Measurements from ENCODE around the gene TIMM10. TPM values are rescaled to one million over a fixed set of nuclear protein-coding genes. Genes with fewer than 3 reads are reported as not detected.
A peak's percentile ranks its signal among the peaks of the same experiment; 100 is the strongest.

Gene TIMM10
- total RNA-seq, 1 experiment from 2014 or later: 233 TPM

DNA sequence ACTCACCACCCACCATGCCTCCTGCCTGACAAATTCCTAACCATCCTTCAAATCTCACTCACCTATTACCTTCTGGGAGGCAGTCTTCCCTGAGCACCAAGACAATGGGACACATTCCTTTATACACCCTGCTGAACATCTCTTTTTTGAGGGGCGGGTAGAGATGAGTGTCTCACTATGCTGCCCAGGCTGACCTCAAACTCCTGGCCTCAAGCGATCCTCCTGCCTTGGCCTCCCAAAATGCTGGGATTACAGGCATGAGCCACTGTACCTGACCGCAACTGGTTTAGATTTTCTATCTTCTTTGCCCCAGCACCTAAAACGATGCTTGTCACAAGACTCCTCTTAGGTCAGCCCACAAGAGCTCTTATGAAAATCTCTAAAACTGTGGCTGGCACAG is 7.1 kb downstream of the TIMM10 start:
- no peaks in the 10 kb centered on the region for H3K27me3 ChIP-seq (ENCODE audit: low read length)
- H3K4me2 ChIP-seq (ENCODE audit: low read length): no peak overlapping the region
- H3K27ac ChIP-seq (ENCODE audit: low read length): no peak overlapping the region
- BruUV-seq (replicated peaks): no TSS peak
- H3K4me3 ChIP-seq (ENCODE audit: low read length): no peak overlapping the region
- no peaks in the 10 kb centered on the region for H3K9me2 ChIP-seq (replicated peaks; ENCODE audit: low read length)
- ATAC-seq (no peak), DNase-seq (no peak)
- H3K9ac ChIP-seq (ENCODE audit: low read length): no peak overlapping the region
- H3K9me3 ChIP-seq (ENCODE audit: low read length): no peaks in the 10 kb centered on the region
- no peaks in the 10 kb centered on the region for H4K20me1 ChIP-seq (ENCODE audit: low read length)
- no peaks in the 10 kb centered on the region for H3F3A ChIP-seq (ENCODE audit: low read length, unreplicated experiment)
- TF ChIP-seq EZH2 (IDR thresholded peaks at IDR 0.05; ENCODE audit: low read length, unreplicated experiment): no peak
- TF ChIP-seq, protein P1, sequence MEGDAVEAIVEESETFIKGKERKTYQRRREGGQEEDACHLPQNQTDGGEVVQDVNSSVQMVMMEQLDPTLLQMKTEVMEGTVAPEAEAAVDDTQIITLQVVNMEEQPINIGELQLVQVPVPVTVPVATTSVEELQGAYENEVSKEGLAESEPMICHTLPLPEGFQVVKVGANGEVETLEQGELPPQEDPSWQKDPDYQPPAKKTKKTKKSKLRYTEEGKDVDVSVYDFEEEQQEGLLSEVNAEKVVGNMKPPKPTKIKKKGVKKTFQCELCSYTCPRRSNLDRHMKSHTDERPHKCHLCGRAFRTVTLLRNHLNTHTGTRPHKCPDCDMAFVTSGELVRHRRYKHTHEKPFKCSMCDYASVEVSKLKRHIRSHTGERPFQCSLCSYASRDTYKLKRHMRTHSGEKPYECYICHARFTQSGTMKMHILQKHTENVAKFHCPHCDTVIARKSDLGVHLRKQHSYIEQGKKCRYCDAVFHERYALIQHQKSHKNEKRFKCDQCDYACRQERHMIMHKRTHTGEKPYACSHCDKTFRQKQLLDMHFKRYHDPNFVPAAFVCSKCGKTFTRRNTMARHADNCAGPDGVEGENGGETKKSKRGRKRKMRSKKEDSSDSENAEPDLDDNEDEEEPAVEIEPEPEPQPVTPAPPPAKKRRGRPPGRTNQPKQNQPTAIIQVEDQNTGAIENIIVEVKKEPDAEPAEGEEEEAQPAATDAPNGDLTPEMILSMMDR (conservative IDR thresholded peaks at IDR 0.05; ENCODE audit: low read depth, low read length): no peak
- TF ChIP-seq EZH2phosphoT487 (IDR thresholded peaks at IDR 0.05; ENCODE audit: borderline replicate concordance, low read length): no peak
- POLR2A ChIA-PET (ENCODE audit: unreplicated experiment): no interaction called here
- H3K79me2 ChIP-seq (ENCODE audit: low read length): peaks cover 3% of the 10 kb centered on the region; the same call in 1 of the 2 replicates
- no peak overlapping the region for H2AFZ ChIP-seq (ENCODE audit: low read length)
- CTCF ChIA-PET: interaction anchor here (0.7 kb wide), 1 partner anchor 30 kb away, joined by 7 read pairs; no protein-coding TSS in a partner anchor
- intact Hi-C loops (cut with micrococcal nuclease): no loop called here
- H3K36me3 ChIP-seq (ENCODE audit: low read depth, low read length): 0 out of 2 replicates have a peak, but pooled peaks cover 8% of the 10 kb centered on the region
- H3K4me1 ChIP-seq (ENCODE audit: insufficient read depth, low read length): no peaks in the 10 kb centered on the region

DNA sequence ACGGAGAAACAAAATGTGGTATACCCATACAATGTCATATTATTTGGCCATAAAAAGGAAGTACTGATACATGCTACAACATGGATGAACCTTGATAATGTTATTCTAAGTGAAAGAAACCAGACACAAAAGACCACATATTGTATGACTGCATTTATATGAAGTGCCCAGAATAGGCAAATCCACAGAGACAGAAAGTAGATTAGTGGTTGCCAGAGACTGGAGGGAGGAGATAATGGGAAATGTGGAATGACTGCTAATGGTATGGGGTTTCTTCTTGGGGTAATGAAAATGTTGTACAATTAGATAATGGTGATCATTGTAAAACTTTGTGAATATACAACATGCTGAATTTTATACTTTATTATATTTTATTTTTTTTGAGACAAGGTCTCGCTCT is 9.4 kb downstream of the TIMM10 start:
- Histone ChIP-seq H3K27me3 (ENCODE audit: low read length) (no peaks in the 10 kb centered on the region), H4K20me1 (ENCODE audit: low read length) (no peaks in the 10 kb centered on the region), H3K4me3 (ENCODE audit: low read length) (no peak overlapping the region), H3K9me2 (replicated peaks; ENCODE audit: low read length) (no peaks in the 10 kb centered on the region), H3K36me3 (ENCODE audit: low read depth, low read length) (0 out of 2 replicates have a peak, but pooled peaks cover 8% of the 10 kb centered on the region), H3K4me1 (ENCODE audit: insufficient read depth, low read length) (no peaks in the 10 kb centered on the region), H3K79me2 (ENCODE audit: low read length) (no peaks in the 10 kb centered on the region), H2AFZ (ENCODE audit: low read length) (no peak overlapping the region), H3K9me3 (ENCODE audit: low read length) (no peaks in the 10 kb centered on the region), H3K27ac (ENCODE audit: low read length) (no peak overlapping the region), H3K4me2 (ENCODE audit: low read length) (no peak overlapping the region), H3K9ac (ENCODE audit: low read length) (no peak overlapping the region), H3F3A (ENCODE audit: low read length, unreplicated experiment) (no peaks in the 10 kb centered on the region)
- TF ChIP-seq, protein P1 (conservative IDR thresholded peaks at IDR 0.05; ENCODE audit: low read depth, low read length): no peak
- TF ChIP-seq EZH2 (IDR thresholded peaks at IDR 0.05; ENCODE audit: low read length, unreplicated experiment) (no peak), EZH2phosphoT487 (IDR thresholded peaks at IDR 0.05; ENCODE audit: borderline replicate concordance, low read length) (no peak)
- no peak for DNase-seq
- no peak for ATAC-seq
- intact Hi-C loops (cut with micrococcal nuclease): no loop called here
- POLR2A ChIA-PET (ENCODE audit: unreplicated experiment): no interaction called here
- CTCF ChIA-PET: no interaction called here
- no TSS peak for BruUV-seq (replicated peaks)

DNA sequence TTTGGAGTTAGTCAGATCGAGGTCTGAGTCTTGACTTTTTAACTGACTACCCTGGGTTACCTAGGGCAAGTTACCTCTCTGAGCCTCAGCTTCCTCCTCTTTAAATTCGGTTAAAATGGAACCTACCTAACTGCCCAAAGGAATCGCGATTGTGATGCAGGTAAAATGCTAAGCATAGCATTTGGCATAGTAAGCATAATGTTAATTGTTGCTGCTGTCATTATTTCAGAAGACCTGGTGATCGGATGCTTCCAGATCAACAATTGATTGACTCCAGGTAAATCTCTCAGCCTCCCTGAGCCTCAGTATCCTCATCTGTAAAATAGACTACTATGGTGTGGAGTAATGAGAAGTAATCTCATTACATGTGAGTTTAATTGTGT is 14.5 kb downstream of the TIMM10 start:
- Histone ChIP-seq H3F3A (ENCODE audit: low read length, unreplicated experiment) (no peaks in the 10 kb centered on the region), H3K4me3 (ENCODE audit: low read length) (peak overlapping the region; percentile 94), H3K4me2 (ENCODE audit: low read length) (peak overlapping the region; percentile 100), H3K27me3 (ENCODE audit: low read length) (no peaks in the 10 kb centered on the region), H3K9ac (ENCODE audit: low read length) (peak overlapping the region; percentile 62), H3K9me3 (ENCODE audit: low read length) (no peaks in the 10 kb centered on the region), H3K4me1 (ENCODE audit: insufficient read depth, low read length) (peaks cover 9% of the 10 kb centered on the region), H3K9me2 (replicated peaks; ENCODE audit: low read length) (no peaks in the 10 kb centered on the region), H3K27ac (ENCODE audit: low read length) (no peak overlapping the region), H2AFZ (ENCODE audit: low read length) (peak overlapping the region; percentile 83), H4K20me1 (ENCODE audit: low read length) (no peaks in the 10 kb centered on the region), H3K79me2 (ENCODE audit: low read length) (no peaks in the 10 kb centered on the region), H3K36me3 (ENCODE audit: low read depth, low read length) (no peaks in the 10 kb centered on the region)
- DNase-seq (no peak), ATAC-seq (no peak)
- no TSS peak for BruUV-seq (replicated peaks)
- TF ChIP-seq EZH2phosphoT487 (IDR thresholded peaks at IDR 0.05; ENCODE audit: borderline replicate concordance, low read length): no peak
- TF ChIP-seq, protein P1 (conservative IDR thresholded peaks at IDR 0.05; ENCODE audit: low read depth, low read length): no peak
- no peak for TF ChIP-seq EZH2 (IDR thresholded peaks at IDR 0.05; ENCODE audit: low read length, unreplicated experiment)
- CTCF ChIA-PET: no interaction called here
- intact Hi-C loops (cut with micrococcal nuclease): loop anchor here (1.0 kb wide), 1 partner anchor 171 kb away; no protein-coding TSS in a partner anchor
- POLR2A ChIA-PET (ENCODE audit: unreplicated experiment): interaction anchor here (0.6 kb wide), 1 partner anchor 47 kb away, joined by 3 read pairs; no protein-coding TSS in a partner anchor

All from PC-3 (cell line).